ENCODE measurements around the gene MAL. TPM values are rescaled to one million over a fixed set of nuclear protein-coding genes. Genes with fewer than 3 reads are reported as not detected.

MAL gene
- polyA plus RNA-seq, 1 of the 3 experiments (the other 2 are of a cell fraction) = not detected

GRCh38 chr2:95002498-95002897 lies 23.0 kb upstream of the MAL start:
- ChIA-PET CTCF (interaction anchor here (2.1 kb wide), 1 partner anchor 113 kb away, joined by 5 read pairs; no protein-coding TSS in a partner anchor), POLR2A (no interaction called here)
- Histone ChIP-seq H3K9me3 (no peaks in the 10 kb centered on the region), H3K4me2 (no peak overlapping the region), H2AFZ (ENCODE audit: low read depth) (no peak overlapping the region), H3K9me2 (no peaks in the 10 kb centered on the region), H3K27me3 (ENCODE audit: insufficient read depth) (peaks cover 42% of the 10 kb centered on the region), H3K79me2 (ENCODE audit: insufficient read depth) (no peaks in the 10 kb centered on the region), H3K27ac (ENCODE audit: low read depth in 2 of 2, low read length in 1 of 2) (no peak overlapping the region), H3K4me3 (ENCODE audit: low read depth in 2 of 2, low read length in 1 of 2) (no peak overlapping the region), H4K20me1 (ENCODE audit: insufficient read depth) (no peaks in the 10 kb centered on the region), H3F3A (replicated peaks; ENCODE audit: insufficient read depth) (no peaks in the 10 kb centered on the region), H3K4me1 (ENCODE audit: control insufficient read depth in 1 of 2, insufficient read depth in 2 of 2, low read depth in 1 of 2, low read length in 1 of 2) (no peaks in the 10 kb centered on the region; a peak in 1 of 4 replicates), H3K36me3 (replicated peaks in 1 of 2; ENCODE audit: control insufficient read depth in 1 of 2, insufficient read depth in 2 of 2, low read length in 1 of 2) (no peaks in the 10 kb centered on the region), H3K9ac (no peak overlapping the region)
- WGBS (ENCODE audit: low lambda C conversion rate) = 38% methylated on average over 5 of the region's 5 CpGs
- DNase-seq = no peak
- TF ChIP-seq EP300 (IDR thresholded peaks at IDR 0.05; ENCODE audit: borderline replicate concordance in 1 of 2, low read depth in 1 of 2, low read length in 1 of 2) = no peak
- TF ChIP-seq JUND (IDR thresholded peaks at IDR 0.05) = no peak
- no peak for TF ChIP-seq SMC3 (IDR thresholded peaks at IDR 0.05; ENCODE audit: low read depth, low read length)
- no peak for TF ChIP-seq MAX (IDR thresholded peaks at IDR 0.05; ENCODE audit: low read depth)
- no peak for TF ChIP-seq PBX3 (IDR thresholded peaks at IDR 0.05)
- TF ChIP-seq POLR2AphosphoS5 (IDR thresholded peaks at IDR 0.05; ENCODE audit: low read depth, low read length) = no peak
- TF ChIP-seq GABPA (IDR thresholded peaks at IDR 0.05; ENCODE audit: low read depth) = no peak
- no peak for TF ChIP-seq MXI1 (IDR thresholded peaks at IDR 0.05; ENCODE audit: low read depth, low read length)
- TF ChIP-seq FOSL2 (IDR thresholded peaks at IDR 0.05; ENCODE audit: borderline replicate concordance, low read depth) = no peak
- no peak for TF ChIP-seq MEF2A (IDR thresholded peaks at IDR 0.05; ENCODE audit: borderline replicate concordance, low read depth)
- no peak for TF ChIP-seq IRF3 (IDR thresholded peaks at IDR 0.05; ENCODE audit: low read depth, low read length)
- TF ChIP-seq NRF1 (IDR thresholded peaks at IDR 0.05; ENCODE audit: low read depth, low read length) = no peak
- no peak for TF ChIP-seq RCOR1 (IDR thresholded peaks at IDR 0.05; ENCODE audit: low read length)
- no peak for TF ChIP-seq TAF1 (IDR thresholded peaks at IDR 0.05; ENCODE audit: borderline replicate concordance, low read depth, low read length)
- TF ChIP-seq ZBTB33 (IDR thresholded peaks at IDR 0.05; ENCODE audit: borderline replicate concordance, low read depth) = no peak
- TF ChIP-seq CTCF (IDR thresholded peaks at IDR 0.05) = no peak
- no peak for TF ChIP-seq NFIC (IDR thresholded peaks at IDR 0.05; ENCODE audit: borderline replicate concordance)
- TF ChIP-seq YY1 (IDR thresholded peaks at IDR 0.05; ENCODE audit: low read depth) = no peak

Measured in SK-N-SH (cell line).